Stimulated activated CD4-positive, alpha-beta T cell treated with anti-CD3 and anti-CD28 coated beads, Interleukin-15, amount 100 ng/mL, for 1 hour (primary cell): ENCODE results near the gene ZDBF2.
"Not testable (repeated sequence)": the region's sequence is repeated elsewhere in the genome, so short reads cannot be mapped to it uniquely, and the experiment has no call there.

ENCODE experiments used
- DNase-seq, 2 donors: peaks; one replicate each; pipeline ENCODE4 v3.0.0-alpha.2; 2020; ENCODE audit warnings: low read depth in 1 of 2, low spot score in 1 of 2

ZDBF2 gene

DNA sequence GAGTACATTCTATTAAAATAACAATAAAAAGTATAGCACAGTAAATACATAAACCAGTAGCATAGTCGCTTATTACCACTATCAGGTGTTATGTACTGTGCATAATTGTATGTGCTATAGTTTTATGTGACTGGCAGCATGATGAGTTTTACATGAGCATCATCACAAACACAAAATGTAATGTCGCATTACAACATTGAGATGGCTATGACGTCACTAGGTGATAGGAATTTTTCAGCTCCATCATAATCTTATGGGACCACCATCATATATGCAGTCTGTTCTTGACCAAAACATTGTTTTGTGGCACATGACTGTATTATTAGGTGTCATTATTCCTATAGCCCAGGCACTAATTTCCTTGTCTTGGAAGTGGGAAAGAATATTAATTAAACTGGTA is 48.6 kb downstream of the ZDBF2 start:
- DNase-seq: no peak

DNA sequence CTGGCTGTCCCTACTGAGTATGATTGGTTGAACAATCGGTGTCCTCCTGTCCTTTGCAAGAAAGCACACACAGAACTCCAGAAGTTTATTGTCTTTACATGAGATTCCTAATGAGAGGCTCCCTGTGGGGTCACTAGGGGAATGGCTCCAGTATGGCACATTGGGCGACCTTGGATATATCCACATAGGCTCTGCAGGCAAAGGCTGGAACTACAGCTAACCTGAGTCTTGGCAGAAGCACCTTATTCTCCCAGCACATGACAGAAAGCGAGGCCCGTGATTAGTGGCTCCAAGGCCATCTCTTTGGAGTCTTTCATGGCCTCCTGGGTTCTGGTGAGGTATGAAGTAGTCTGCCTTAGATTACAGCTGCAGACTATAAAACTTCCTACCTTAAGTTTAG is 49.0 kb downstream of the ZDBF2 start:
- DNase-seq: no peak

DNA sequence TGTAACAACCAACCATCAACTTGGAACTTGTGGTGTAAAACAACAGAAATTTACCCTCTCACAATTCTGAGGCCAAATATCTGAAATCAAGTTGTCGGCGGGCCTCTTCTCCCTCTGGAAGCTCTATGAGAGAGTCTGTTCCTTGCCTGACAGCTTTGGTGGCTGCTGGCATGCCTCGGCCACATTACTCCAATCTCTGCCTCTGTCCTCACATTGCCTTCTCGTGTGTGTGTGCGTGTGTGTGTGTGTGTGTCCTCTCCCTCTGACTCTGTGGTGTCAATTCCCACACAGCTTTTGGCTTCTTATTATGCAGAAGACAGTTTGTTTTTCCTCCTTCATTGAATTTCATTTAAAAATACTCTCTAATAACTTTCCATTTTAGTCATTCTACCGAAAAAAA is 50.4 kb downstream of the ZDBF2 start:
- DNase-seq: no peak

DNA sequence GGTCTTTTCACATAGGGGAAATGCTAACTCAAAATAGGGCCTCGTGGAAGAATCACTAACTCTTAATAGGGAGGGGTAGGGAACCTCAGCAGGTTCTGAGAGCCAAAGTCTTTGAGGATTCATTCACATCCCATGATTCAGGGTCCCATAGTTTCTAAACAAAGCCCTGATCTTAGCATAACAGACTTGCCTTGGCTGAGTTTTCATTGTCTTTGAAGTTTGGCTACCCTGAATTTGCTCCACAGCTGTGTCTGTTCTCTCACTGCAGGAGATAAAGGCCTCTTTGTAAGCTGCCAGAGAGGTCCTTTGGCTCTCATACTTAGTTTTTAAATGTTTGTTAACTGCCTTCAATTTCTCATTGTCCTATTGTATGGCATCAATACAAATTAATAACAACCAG is 54.5 kb downstream of the ZDBF2 start:
- DNase-seq: no peak

DNA sequence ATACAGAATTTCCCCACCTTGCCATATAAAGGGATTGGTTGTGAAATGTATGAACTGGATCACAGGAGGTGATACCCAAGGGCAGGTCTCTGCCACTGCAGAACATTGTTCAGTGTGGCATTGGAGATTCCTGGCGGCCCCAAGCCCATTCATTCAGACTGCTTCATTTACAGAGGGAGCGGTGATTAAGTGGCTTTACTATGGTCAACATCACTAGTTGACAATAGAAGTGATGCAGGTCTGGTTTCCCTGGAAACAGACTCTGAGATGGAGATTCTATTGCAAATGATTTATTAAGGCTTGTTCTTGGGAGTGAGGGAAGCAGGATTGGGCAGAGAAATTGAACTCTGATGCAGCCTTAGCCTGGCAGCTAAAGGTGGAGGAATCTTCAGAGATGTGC is 62.4 kb downstream of the ZDBF2 start:
- no peak for DNase-seq

DNA sequence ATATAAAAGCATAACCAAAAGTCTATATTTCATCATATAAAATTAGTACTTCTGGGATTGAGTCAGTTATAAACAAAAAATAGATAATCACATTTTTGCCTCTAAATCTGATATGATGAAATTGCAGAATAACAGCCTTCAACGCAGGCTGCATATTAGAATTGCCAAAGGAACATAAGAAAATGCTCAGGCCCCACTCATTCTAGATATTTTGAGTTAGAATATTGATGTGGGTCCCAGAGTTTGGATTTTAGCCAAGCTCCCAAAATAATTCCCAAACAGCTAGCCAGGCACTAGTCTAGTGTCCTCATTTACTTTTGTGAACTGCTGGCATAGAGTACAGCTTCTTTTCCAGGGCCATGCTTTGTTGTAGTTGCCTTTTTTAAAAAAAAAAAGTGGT is 63.5 kb downstream of the ZDBF2 start:
- DNase-seq: no peak

DNA sequence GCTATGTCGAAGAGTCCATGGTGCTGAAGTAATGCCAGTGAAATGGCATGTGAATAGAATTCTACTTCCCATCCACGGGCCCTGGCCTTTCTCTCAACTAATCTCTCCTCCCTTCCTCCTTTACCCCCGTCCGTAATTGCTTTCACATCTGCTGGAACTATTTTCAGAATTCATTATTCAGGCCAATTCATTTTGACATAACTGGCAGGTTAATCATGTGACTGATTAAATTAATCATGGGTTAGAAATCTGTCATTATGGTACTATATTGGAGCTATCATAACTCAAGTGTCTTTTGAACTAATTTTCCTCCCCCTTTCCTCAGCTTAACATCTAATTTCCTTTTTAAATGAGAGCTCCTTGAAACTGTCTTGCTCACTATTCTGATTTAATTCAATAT is 66.9 kb downstream of the ZDBF2 start:
- no peak for DNase-seq

DNA sequence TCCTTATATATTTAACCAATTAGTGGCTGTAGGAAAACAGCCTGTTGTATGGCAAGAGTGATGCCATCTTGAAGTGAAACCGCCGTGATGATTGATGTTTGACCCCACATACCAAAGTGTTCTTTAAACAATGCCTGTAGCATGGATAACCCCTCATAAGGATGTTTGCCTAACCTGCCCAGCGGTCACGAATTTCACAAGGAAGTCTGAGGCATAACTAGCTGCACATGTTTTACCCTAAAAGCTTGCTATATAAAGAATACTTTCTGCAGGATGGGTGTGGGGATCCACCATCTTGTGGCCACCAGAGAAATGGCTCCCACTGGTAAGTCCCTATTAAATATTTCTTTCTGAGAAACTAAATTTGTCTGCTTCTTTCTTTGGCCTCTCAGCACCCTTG is 68.7 kb downstream of the ZDBF2 start:
- DNase-seq: no peak

DNA sequence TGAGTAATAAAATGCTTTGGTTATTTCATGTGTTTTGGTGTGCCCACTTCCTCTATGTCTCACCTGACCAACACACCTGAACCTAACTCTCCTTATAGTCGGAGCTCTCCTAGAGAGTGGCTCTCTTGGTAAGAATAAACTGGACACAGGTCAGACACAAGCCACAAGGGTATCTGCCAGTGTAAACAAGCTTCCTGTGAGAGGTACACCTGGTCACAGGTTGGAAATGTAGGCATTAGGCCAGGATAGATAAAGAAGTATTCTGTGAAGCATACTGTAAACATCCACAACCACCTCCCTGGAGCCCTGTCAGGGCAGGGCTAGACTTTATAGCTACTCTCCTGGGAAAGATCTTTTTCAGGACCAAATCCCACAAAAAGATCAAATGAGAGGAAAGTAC is 69.4 kb downstream of the ZDBF2 start:
- DNase-seq: no peak

DNA sequence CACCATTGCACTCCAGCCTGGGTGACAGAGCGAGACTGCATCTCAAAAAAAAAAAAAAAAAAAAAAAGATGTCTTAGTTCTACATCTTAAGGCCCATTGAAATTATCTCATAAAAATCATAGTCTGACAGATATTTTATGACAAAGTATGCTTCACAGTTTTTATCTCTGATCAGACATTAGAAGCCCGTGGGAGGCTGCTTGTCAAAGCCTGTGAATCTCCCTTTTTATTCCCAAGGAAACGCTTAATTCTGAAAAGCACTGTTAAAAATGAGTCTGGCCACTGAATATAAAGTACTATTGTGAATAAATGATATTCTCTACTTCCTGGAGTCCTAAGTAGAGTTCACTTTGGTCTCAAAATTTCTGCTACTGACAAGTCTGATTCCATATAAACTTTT is 71.1 kb downstream of the ZDBF2 start:
- no peak for DNase-seq

DNA sequence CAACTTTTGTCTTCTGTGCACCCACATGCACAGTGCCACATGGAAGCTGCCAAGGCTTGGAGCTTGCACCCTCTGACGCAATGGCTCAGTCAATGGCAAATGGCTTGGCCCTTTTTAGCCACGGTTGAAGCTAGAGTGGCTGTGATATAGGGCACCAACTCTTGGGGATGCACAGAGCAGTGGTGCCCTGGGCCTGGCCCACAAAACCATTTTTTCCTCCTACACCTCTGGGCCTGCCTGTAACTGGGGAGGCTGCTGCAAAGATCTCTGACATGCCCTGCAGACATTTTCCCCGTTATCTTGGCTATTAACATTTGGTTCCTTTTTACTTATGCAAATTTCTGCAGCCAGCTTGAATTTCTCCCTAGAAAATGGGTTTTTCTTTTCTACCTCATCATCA is 74.9 kb downstream of the ZDBF2 start:
- no peak for DNase-seq

DNA sequence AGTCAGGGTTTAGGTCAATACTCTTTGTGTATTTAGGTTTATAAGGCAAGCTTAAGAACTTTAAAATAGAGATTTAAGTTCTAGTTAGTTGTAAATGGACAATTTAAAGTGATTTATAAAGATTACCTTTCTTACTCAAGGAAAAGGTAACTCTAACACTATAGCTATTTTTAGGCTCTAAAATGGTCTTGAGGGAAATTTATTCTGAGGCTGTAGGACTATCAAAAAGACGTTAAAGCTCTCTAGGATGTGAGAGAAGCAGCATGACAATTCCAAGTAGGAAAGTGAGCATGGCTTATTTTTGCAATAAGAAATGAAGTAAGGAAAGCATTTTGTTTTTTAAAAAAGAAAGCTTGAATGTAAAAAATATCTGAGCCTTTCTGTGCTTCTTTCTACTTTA is 78.1 kb downstream of the ZDBF2 start:
- no peak for DNase-seq

DNA sequence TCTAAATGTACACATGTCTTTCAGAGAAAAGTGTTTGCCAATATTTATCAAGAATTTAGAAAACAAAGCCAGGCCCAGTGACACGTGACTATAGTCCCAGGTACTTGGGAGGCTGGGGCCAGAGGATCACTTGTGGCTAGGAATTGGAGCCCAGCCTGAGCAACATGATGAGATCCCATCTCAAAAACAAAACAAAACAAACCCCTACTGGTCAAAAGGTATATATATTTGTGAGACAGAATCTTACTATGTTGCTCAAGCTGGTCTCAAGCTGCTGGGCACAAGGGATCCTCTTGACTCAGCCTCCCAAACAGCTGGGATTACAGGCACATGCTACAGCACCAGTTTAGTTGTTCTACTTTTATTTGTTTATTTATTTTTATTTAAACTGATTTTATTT is 79.2 kb downstream of the ZDBF2 start:
- no peak for DNase-seq

DNA sequence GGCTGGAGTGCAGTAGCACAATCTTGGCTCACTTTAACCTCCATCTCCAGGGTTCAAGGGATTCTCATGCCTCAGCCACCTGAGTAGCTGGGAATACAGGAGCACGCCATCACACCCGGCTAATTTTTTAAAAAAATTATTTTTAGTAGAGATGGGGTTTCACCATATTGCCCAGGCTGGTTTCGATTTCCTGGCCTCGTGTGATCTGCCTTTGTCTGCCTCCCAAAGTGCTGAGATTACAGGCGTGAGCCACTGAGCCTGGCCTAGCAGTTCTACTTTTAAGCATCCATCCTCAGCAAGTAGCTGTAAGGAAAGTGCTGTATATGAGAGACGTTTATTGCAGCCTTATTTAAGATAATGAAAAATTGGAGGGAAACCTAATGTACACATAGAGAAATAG is 79.7 kb downstream of the ZDBF2 start:
- no peak for DNase-seq

DNA sequence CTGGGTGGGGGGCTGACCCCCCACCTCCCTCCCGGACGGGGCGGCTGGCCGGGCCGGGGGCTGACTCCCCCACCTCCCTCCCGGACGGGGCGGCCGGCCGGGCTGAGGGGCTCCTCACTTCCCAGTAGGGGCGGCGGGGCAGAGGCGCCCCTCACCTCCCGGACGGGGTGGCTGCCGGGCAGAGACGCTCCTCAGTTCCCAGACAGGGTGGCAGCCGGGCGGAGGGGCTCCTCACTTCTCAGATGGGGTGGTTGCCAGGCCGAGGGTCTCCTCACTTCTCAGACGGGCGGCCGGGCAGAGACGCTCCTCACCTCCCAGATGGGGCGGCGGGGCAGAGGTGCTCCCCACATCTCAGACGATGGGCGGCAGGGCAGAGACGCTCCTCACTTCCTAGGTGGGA is 82.4 kb downstream of the ZDBF2 start:
- not testable (repeated sequence) for DNase-seq

DNA sequence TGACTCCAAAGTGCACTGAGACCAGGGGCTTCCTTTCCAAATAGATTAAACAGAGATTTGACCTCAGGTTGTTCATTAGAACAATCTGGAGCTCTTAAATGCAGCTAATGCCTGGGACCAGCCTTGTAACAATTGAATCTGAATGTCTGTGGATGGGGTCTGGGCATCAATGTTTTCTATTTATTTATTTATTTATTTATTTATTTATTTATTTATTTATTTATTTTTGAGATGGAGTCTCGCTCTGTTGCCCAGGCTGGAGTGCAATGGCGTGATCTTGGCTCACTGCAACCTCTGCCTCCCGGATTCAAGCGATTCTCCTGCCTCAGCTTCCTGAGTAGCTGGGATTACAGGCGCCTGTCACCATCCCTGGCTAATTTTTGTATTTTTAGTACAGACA is 86.4 kb downstream of the ZDBF2 start:
- DNase-seq: not testable (repeated sequence)

DNA sequence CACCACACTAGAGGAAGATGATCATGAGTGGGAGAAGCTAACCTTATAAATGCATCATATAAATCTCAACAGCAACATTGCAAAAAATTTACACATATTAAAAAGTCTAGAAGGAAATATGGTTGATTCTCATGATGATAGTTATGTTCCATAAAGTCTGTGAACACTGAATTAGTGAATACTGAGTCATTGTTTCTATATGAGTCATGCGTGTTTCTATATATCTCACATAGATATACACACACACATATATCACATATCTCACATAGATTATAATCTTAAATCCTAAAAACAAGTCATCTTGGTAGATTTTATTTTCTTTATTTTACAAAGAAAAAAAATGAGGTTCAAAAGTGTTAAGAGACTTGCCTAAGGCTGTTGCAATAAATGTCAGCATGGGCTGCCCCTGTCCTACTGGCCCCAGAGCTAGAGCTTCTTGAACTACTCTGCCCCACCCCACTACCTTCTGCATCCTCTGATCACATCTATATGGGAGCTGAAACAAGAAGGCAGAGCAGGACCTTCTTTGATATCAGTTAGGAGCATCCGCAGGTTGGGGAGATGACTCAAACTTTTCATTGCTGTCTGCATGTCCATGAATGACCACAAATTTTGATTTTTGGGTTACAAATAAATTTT is 87.1 kb downstream of the ZDBF2 start:
- DNase-seq: no peak
